NAMALWA (cell line): ENCODE data around the gene GLDN.
A peak's percentile ranks its signal among the peaks of the same experiment; 100 is the strongest.
"Not testable (repeated sequence)": the region's sequence is repeated elsewhere in the genome, so short reads cannot be mapped to it uniquely, and the experiment has no call there.

Experiments used
- DNase-seq: peaks from one replicate; pipeline ENCODE4 v3.0.0-alpha.2; 2015; ENCODE audit warnings: low spot score

The GLDN gene

GRCh38 chr15:51387699-51388041 lies 46.2 kb downstream of the GLDN start:
- DNase-seq = no peak

- DNase-seq = no peak
Observed at GRCh38 chr15:51388726-51389125, 47.3 kb downstream of the GLDN start.

DNA sequence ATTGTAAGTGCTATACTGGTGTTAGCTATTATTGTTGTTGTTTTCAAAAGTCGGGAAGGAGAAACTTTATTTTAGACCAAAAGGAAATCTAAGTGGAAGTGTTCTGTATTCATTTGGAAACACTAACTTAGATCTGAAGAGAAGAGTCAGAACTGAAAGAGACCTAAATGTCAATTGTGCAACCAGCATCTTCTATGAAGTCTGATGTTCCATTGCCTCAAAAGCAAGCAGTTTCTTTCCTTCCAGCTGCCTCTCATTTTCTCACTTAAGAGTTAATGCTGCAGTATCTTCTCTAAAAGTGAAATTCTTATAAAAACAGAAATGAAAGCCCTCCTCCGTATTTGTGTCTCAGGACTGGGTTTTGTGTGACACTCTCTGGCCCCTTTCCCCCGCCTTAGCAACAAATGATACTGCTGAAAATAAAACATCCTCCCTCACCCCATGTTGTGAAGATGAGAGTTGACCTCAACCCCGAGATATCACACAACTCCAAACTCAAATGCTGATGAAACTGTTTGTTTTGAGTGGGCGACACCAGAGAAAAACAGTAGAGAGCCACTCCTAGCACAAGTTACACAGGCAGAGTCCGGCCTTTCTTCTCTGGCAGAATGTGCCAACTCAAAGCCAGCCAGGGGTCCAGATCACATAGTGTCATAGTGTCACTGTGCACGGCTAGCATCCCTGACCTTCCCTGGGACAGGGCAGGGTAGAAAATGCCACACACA lies 48.9 kb downstream of the GLDN start:
- DNase-seq = no peak

DNA sequence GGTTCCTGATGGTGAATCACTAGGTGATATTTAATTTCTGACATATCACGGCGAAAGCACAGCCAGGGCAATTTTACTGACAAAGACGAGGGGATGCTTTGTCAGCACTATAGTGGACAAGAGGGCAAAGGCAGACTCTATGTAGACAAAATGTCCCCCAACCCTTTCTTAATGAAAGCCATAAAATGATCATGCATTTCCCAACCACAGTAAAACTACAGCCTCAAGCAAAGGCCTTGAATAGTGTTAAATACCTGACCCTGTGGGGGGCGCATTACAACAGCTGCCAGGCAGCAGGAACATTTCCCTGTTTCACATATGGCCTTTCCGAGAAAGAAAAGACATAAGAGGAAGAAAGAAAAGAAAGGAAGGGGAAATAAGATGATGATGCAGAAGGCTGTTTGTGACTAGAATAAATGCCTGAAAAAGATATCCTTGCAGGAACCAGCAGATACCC lies 49.5 kb downstream of the GLDN start:
- DNase-seq = no peak

GRCh38 chr15:51396921-51397320 lies 55.5 kb downstream of the GLDN start:
- DNase-seq = no peak

DNA sequence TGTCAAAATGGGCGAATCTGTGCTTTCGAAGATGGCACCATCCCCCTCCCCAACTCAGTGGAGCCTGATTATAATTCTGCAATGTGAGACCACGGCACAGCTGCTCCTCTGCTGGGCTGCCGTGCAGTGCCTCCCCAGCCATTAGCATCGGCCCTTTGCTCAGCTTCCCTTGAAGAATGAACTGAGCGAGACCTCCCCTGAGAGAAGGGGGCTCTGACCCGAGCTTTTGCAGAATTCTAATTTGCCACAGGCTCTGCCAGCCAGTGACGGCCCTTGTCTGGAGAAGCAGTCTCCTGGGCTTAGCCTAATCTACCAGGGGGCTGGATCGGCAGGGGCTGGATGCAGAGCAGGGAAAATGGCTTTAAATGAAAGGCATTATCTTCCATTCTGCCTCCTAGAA lies 57.2 kb downstream of the GLDN start:
- no peak for DNase-seq

GRCh38 chr15:51401051-51401780 lies 59.8 kb downstream of the GLDN start:
- no peak for DNase-seq

GRCh38 chr15:51401872-51402517 lies 60.5 kb downstream of the GLDN start:
- DNase-seq = peak; percentile 8

DNA sequence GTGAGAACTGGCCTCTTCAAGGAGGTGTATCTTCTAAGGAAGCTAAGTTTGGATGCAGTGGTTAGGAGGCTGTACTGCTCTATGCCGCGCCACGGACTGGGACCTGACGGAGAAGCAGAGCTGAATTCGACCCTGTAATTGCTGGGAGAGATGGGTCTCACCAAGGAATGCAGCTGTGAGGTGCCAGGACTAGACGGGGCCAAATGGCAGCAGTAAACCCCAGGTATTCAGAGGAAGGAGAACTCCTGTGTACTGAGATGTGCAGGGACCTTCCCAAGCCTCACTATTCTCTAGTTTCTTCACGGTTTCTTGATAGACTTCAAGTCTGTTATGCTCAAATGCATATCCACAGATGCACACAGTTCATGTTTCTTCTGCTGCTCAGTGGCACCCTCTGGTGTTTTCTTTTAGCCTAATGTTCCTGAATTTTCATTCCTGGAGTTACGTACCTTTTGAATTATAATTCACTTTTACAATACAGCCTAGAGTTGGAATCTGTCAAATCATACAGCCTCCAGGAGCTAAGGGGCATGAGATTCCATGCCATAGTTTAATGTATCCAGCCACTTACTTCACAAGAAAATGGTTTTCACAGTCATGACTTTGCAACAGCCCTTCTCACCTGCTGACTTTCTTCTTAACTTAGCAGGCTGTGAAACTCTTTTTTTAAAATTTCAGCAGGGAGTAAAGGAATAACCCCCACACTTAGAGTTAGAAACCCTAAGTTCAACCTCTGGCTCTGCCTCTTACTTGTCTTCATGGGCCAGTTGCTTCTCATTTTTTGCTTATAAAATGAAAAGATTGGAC lies 61.8 kb downstream of the GLDN start:
- peak; percentile 59 for DNase-seq

GRCh38 chr15:51403946-51404695 lies 62.7 kb downstream of the GLDN start:
- no peak for DNase-seq

GRCh38 chr15:51405693-51406523 lies 64.5 kb downstream of the GLDN start:
- DNase-seq = no peak

- no peak for DNase-seq
Observed at GRCh38 chr15:51414256-51414860, 72.9 kb downstream of the GLDN start.

DNA sequence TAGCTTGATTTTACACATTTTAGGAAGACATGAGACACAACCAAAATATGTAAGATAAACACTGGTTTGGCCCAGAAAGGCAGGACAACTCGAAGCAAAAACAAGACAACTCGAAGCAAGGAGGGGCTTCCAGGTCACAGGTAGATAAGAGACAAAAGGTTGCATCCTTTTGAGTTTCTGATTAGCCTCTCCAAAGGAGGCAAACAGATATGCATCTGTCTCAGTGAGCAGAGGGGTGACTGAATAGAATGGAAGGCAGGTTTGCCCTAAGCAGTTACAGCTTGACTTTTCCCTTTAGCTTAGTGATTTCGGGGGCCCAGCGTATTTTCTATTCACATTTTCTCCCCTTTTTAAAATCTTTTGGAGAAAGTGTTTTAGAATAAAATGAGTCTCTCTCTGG lies 74.7 kb downstream of the GLDN start:
- DNase-seq = no peak

- DNase-seq = not testable (repeated sequence)
Observed at GRCh38 chr15:51423040-51423439, 81.6 kb downstream of the GLDN start.

DNA sequence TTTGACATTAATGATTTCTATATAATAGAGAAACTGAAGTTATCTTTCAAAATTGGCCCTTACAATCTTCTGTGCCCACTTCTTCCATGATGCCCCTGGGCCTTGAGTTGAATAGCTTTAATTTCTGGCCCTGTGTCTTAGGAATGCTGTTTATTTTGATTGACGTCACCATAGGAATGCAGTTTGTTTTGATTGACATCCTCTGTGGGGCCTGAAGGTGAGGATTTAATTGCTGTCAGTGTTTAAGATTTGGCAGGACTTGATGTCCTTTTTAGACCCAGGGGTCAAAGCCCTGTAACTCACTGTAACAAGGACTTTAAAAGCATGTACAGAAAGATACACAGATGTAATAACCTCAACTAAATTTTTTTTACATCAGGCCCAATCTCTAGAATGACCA lies 83.3 kb downstream of the GLDN start:
- DNase-seq = no peak

GRCh38 chr15:51425517-51426040 lies 84.1 kb downstream of the GLDN start:
- no peak for DNase-seq

DNA sequence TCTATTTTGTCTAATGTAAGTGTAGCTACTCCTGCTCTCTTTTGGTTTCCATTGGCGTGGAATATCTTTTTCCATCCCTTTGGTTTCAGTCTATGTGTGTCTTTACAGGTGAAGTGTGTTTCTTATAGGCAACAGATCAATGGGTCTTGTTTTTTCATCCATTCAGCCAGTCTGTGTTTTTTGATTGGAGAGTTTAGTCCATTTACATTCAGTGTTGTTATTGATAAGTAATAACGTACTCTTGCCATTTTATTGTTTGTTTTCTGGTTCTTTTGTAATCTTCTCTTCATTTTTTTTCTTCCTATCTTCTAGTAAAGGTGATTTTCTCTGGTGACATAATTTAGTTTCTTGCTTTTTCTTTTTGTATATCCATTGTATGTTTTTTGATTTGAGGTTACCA lies 97.1 kb downstream of the GLDN start:
- DNase-seq = no peak

DNA sequence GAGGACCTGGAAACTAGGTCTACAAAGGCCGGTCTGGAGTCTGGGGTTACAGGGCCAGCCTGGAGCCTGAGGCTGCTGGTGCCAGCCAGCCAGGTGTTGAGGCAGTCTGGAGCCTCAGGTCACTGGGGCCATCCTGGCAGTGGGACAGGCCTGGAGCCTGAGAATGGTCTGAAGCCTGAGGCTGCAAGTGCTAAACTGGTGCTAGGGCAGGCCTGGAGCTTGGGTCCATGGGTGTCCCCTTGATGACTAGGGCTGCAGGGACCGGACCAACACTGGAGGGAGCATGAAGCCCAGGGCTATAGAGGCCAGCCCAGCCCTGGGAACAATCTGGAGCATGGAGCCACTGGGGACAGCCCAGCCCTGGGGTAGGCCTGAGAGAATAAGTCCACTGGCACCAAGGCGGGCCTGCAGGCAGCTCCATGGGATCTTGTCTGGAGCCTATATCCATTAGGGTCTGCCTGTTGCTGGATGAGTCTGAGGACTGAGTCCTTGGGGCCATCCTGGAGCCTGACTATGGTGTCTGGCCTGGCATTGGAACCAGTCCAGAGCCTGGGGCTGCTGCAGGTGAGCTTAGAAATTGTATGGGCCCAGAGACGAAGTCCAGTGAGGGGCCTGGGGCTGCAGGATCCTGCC lies 101.9 kb downstream of the GLDN start:
- DNase-seq = no peak

GRCh38 chr15:51444112-51444511 lies 102.7 kb downstream of the GLDN start:
- DNase-seq = no peak

GRCh38 chr15:51444807-51445206 lies 103.4 kb downstream of the GLDN start:
- DNase-seq = no peak
